Gastroesophageal sphincter (tissue), 4 donors: Measurements from ENCODE around the gene C6orf120. TPM values are rescaled to one million over a fixed set of nuclear protein-coding genes. Genes with fewer than 3 reads are reported as not detected.

ENCODE experiments used
- ATAC-seq: fragments of 150-250 bp; one replicate; pipeline ENCODE4 v1.9.1; 2016; ENCODE audit warnings: mild to moderate bottlenecking, moderate library complexity
- H3K27ac ChIP-seq, 4 donors: fragments of 200-600 bp; sonication (generic) in 3 of 4; 1 replicate in 3 of 4; 2 replicates in 1 of 4; pipeline ENCODE4 v1.5.1; 2016 to 2019
- H3K27me3 ChIP-seq: fragments of 200-600 bp; sonication (generic); one replicate; pipeline ENCODE4 v1.5.1; 2019
- H3K36me3 ChIP-seq, 2 donors: fragments of 200-600 bp; sonication (generic); one replicate each; pipeline ENCODE4 v1.5.1; 2019; ENCODE audit warnings: control low read depth in 1 of 2
- H3K4me1 ChIP-seq, 3 donors: fragments of 200-600 bp; sonication (generic); 1 replicate in 2 of 3; 2 replicates in 1 of 3; pipeline ENCODE4 v1.5.1; 2016 to 2019; ENCODE audit warnings: control low read depth in 2 of 3
- H3K4me3 ChIP-seq, 2 donors: fragments of 200-600 bp; sonication (generic); one replicate each; pipeline ENCODE4 v1.5.1; 2019; ENCODE audit warnings: mild to moderate bottlenecking in 1 of 2, moderate library complexity in 1 of 2
- H3K9me3 ChIP-seq, 3 donors: fragments of 200-600 bp; sonication (generic); one replicate each; pipeline ENCODE4 v1.5.1; 2017 to 2019; ENCODE audit warnings: control low read depth in 2 of 3
- EP300 ChIP-seq: sonication (generic); formaldehyde crosslinking; IDR thresholded peaks from one replicate; pipeline ENCODE4 v1.6.1; 2017; ENCODE audit warnings: antibody characterized with exemption, mild to moderate bottlenecking
- POLR2A ChIP-seq, 2 donors: fragments of 450-650 bp; IDR thresholded peaks; one replicate each; pipeline ENCODE4 v1.6.1; 2017; ENCODE audit warnings: antibody characterized with exemption in 2 of 2, mild to moderate bottlenecking in 2 of 2, moderate library complexity in 1 of 2
- POLR2AphosphoS5 ChIP-seq: sonication (generic); formaldehyde crosslinking; IDR thresholded peaks from one replicate; pipeline ENCODE4 v1.6.1; 2017; ENCODE audit warnings: antibody characterized with exemption
- WGBS, 2 donors: methylation state at CpG; one replicate each; pipeline ENCODE4 v1.1.5; 2018; ENCODE audit warnings: low coverage in 1 of 2; 5-methylcytosine and 5-hydroxymethylcytosine counted together
- total RNA-seq, 4 donors: library from RNA; depleted of rRNA; stranded (reverse); fragments of >200 nt; gene quantifications; one replicate each; pipeline ENCODE4 v1.1.0, GENCODE V29; 2016
- TF ChIP-seq, protein P1 (sequence below), 4 experiments: fragments of 200-600 bp in 2 of 4; fragments of 450-650 bp in 2 of 4; sonication (generic) in 1 of 4; IDR thresholded peaks; one replicate each; pipeline ENCODE4 v1.5.1; 2017 to 2019; ENCODE audit warnings: antibody characterized with exemption in 4 of 4, mild to moderate bottlenecking in 2 of 4, moderate library complexity in 2 of 4

C6orf120 gene
- total RNA-seq, 4 donors from 2014 or later, result 31.9 to 38.8 (median 35.4) TPM

DNA sequence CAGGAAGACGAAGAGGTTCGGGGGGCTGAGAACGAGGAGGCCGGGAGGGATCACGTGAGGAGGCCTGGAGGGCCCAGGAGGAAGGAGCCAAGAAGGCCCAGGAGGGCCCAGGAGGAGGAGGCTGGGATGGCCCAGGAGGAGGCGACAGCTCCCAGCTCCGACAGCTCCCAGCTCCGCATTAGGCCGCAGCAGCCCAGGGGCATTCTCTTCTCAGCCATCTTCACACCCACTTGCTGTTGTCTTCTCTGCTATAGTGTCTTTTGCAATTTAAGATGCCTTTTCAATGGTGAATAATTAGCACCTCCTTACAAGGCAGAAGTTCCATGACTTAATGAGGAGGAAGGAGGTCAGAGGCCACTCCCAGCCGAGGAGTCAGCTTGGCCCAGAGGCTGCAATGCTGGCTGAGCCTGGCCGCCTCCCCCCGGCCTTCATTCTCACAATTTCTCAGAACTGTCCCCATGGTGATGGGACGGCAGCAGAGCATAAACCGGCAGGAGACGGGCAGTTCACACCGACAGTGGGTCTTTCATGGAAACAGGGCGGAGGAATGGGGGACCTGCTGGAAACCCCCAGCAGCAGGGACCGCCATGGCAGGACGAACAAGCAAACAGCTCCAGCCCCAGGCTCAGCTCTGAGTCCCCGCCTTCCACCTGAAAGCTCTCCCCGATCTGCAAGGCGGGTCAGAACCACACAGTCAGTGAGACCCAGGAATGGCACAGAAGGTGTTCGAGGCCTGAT is 45.2 kb upstream of the C6orf120 start:
- Histone ChIP-seq H3K27me3 (no peaks in the 10 kb centered on the region), H3K4me1 (peaks cover 0 to 16% (median 0%) of the 10 kb centered on the region in 3 donors), H3K4me3 (no peak overlapping the region), H3K27ac (no peak overlapping the region), H3K36me3 (peaks cover 0 to 70% of the 10 kb centered on the region in 2 donors), H3K9me3 (no peaks in the 10 kb centered on the region)
- ATAC-seq, result no peak
- TF ChIP-seq POLR2AphosphoS5, result no peak
- no peak for TF ChIP-seq POLR2A (IDR thresholded peaks at IDR 0.05)
- no peak for TF ChIP-seq EP300
- TF ChIP-seq, protein P1, sequence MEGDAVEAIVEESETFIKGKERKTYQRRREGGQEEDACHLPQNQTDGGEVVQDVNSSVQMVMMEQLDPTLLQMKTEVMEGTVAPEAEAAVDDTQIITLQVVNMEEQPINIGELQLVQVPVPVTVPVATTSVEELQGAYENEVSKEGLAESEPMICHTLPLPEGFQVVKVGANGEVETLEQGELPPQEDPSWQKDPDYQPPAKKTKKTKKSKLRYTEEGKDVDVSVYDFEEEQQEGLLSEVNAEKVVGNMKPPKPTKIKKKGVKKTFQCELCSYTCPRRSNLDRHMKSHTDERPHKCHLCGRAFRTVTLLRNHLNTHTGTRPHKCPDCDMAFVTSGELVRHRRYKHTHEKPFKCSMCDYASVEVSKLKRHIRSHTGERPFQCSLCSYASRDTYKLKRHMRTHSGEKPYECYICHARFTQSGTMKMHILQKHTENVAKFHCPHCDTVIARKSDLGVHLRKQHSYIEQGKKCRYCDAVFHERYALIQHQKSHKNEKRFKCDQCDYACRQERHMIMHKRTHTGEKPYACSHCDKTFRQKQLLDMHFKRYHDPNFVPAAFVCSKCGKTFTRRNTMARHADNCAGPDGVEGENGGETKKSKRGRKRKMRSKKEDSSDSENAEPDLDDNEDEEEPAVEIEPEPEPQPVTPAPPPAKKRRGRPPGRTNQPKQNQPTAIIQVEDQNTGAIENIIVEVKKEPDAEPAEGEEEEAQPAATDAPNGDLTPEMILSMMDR (IDR thresholded peaks at IDR 0.05), result no peak
- WGBS, 2 donors, result 98 to 99% methylated on average over 11 to 15 of the region's 23 CpGs

DNA sequence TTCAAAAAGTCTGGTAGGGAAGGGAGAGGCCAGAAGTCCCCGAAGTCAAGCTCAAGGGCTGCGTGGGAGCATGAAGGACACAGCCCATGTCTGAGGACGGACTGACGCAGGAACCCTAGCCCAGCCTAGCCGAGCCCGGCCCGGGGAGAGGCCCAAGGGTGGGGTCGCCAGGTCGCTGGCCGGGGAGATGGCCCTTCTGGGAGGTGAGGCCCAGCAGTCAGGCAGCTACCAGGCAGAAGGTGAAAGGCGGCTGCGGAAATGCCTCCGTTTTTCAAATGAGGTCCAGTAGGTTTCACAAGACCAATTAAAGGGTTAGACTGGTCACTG is 44.7 kb upstream of the C6orf120 start:
- no peak for ATAC-seq
- H3K4me1 ChIP-seq, result peaks cover 0 to 16% (median 0%) of the 10 kb centered on the region in 3 donors
- H3K27me3 ChIP-seq, result no peaks in the 10 kb centered on the region
- no peaks in the 10 kb centered on the region for H3K9me3 ChIP-seq
- 93 to 100% methylated on average over 2 to 7 of the region's 13 CpGs for WGBS, 2 donors
- H3K27ac ChIP-seq, result no peak overlapping the region
- H3K4me3 ChIP-seq, result no peak overlapping the region
- H3K36me3 ChIP-seq, result peaks cover 0 to 73% of the 10 kb centered on the region in 2 donors
- TF ChIP-seq EP300, result no peak
- no peak for TF ChIP-seq POLR2AphosphoS5
- TF ChIP-seq, protein P1 (IDR thresholded peaks at IDR 0.05), result no peak
- no peak for TF ChIP-seq POLR2A (IDR thresholded peaks at IDR 0.05)

- Histone ChIP-seq H3K36me3 (peaks cover 0 to 89% of the 10 kb centered on the region in 2 donors), H3K4me1 (peaks cover 0 to 10% (median 0%) of the 10 kb centered on the region in 3 donors)
These were observed 41.9 kb upstream of the C6orf120 start for GRCh38 chr6:169659820-169660610.

GRCh38 chr6:169660751-169661390 is 41.1 kb upstream of the C6orf120 start:
- Histone ChIP-seq H3K4me3 (no peak overlapping the region), H3K36me3 (peaks cover 0 to 93% of the 10 kb centered on the region in 2 donors), H3K9me3 (no peaks in the 10 kb centered on the region), H3K27me3 (no peaks in the 10 kb centered on the region), H3K4me1 (peaks cover 0 to 1% (median 0%) of the 10 kb centered on the region in 3 donors), H3K27ac (no peak overlapping the region)
- ATAC-seq, result no peak
- TF ChIP-seq POLR2AphosphoS5 (no peak), EP300 (no peak), POLR2A (IDR thresholded peaks at IDR 0.05) (no peak)
- TF ChIP-seq, protein P1 (IDR thresholded peaks at IDR 0.05), result no peak
- WGBS, 2 donors, result 50 to 87% methylated on average over 2 to 3 of the region's 26 CpGs

More at GRCh38 chr6:169659820-169660610, 41.9 kb upstream of the C6orf120 start:
- H3K4me3 ChIP-seq, result no peak overlapping the region
- 78 to 95% methylated on average over 7 to 13 of the region's 26 CpGs for WGBS, 2 donors
- H3K9me3 ChIP-seq, result no peaks in the 10 kb centered on the region
- H3K27me3 ChIP-seq, result no peaks in the 10 kb centered on the region
- H3K27ac ChIP-seq, result no peak overlapping the region
- no peak for TF ChIP-seq EP300
- TF ChIP-seq, protein P1 (IDR thresholded peaks at IDR 0.05), result no peak
- TF ChIP-seq POLR2A (IDR thresholded peaks at IDR 0.05), result no peak
- no peak for TF ChIP-seq POLR2AphosphoS5
- no peak for ATAC-seq
